ENCODE measurements around the gene KLF5.

GRCh38 chr13:73090116-73090822, 31.5 kb downstream of the KLF5 start:
- TF ChIP-seq CTCF (IDR thresholded peaks at IDR 0.05 in 8 of 11, conservative IDR thresholded peaks at IDR 0.05 in 3 of 11) (no peak), POLR2A (IDR thresholded peaks at IDR 0.05) (no peak)

Data from spleen (tissue), 7 donors.